H9 (cell line): ENCODE measurements around the gene IDI2. TPM values are rescaled to one million over a fixed set of nuclear protein-coding genes. Genes with fewer than 3 reads are reported as not detected.

Experiments used
- DNase-seq: peaks from one replicate; pipeline ENCODE4 v3.0.0-alpha.2; 2017
- H2AFZ ChIP-seq: one replicate; pipeline ENCODE4 v1.6.1; 2013; ENCODE audit warnings: mild to moderate bottlenecking, low read length, control low read depth, moderate library complexity
- H2AK5ac ChIP-seq: 2 replicates; pipeline ENCODE4 v1.6.1; 2013; ENCODE audit warnings: low read length, control low read depth, mixed read lengths; ENCODE audit not compliant: insufficient read length
- H2BK120ac ChIP-seq: one replicate; pipeline ENCODE4 v1.6.1; 2013; ENCODE audit warnings: low read depth, mild to moderate bottlenecking, low read length, control low read depth, inconsistent platforms; ENCODE audit not compliant: poor library complexity, severe bottlenecking
- H2BK12ac ChIP-seq: 2 replicates; pipeline ENCODE4 v1.6.1; 2013; ENCODE audit warnings: low read length, control low read depth, mixed read lengths, low read depth; ENCODE audit not compliant: insufficient read length
- H2BK15ac ChIP-seq: 2 replicates; pipeline ENCODE4 v1.6.1; 2013; ENCODE audit warnings: low read depth, low read length, control low read depth
- H2BK20ac ChIP-seq: one replicate; pipeline ENCODE4 v1.6.1; 2013; ENCODE audit warnings: low read depth, mild to moderate bottlenecking, low read length, control low read depth, inconsistent platforms; ENCODE audit not compliant: poor library complexity, severe bottlenecking
- H2BK5ac ChIP-seq: 2 replicates; pipeline ENCODE4 v1.6.1; 2013; ENCODE audit warnings: low read length, control low read depth, mixed read lengths; ENCODE audit not compliant: insufficient read length
- H3K14ac ChIP-seq: 2 replicates; pipeline ENCODE4 v1.6.1; 2013; ENCODE audit warnings: low read length, control low read depth; ENCODE audit not compliant: insufficient read depth
- H3K18ac ChIP-seq: 2 replicates; pipeline ENCODE4 v1.6.1; 2013; ENCODE audit warnings: low read depth, mild to moderate bottlenecking, mixed read lengths, low read length, control low read depth; ENCODE audit not compliant: insufficient read length
- H3K23ac ChIP-seq: 2 replicates; pipeline ENCODE4 v1.6.1; 2013; ENCODE audit warnings: low read length, control low read depth, mixed read lengths, low read depth; ENCODE audit not compliant: insufficient read length
- H3K23me2 ChIP-seq: 2 replicates; pipeline ENCODE4 v1.6.1; 2013; ENCODE audit warnings: low read depth, mild to moderate bottlenecking, mixed read lengths, low read length, control low read depth; ENCODE audit not compliant: insufficient read length, poor library complexity, severe bottlenecking
- H3K27ac ChIP-seq: 2 replicates; pipeline ENCODE4 v1.5.1; 2013; ENCODE audit warnings: low read length, control low read depth, mixed read lengths, low read depth; ENCODE audit not compliant: insufficient read length
- H3K27me3 ChIP-seq: 2 replicates; pipeline ENCODE4 v1.6.1; 2013; ENCODE audit warnings: low read length, control low read depth, inconsistent platforms; ENCODE audit not compliant: insufficient read depth
- H3K4ac ChIP-seq: 2 replicates; pipeline ENCODE4 v1.6.1; 2013; ENCODE audit warnings: low read depth, mild to moderate bottlenecking, control low read depth, inconsistent platforms, low read length, moderate library complexity
- H3K4me1 ChIP-seq: 2 replicates; pipeline ENCODE4 v1.6.1; 2013; ENCODE audit warnings: low read length, control low read depth, inconsistent platforms; ENCODE audit not compliant: insufficient read depth
- H3K4me2 ChIP-seq: 2 replicates; pipeline ENCODE4 v1.6.1; 2013; ENCODE audit warnings: low read length, control low read depth, mixed read lengths; ENCODE audit not compliant: insufficient read length, insufficient read depth
- H3K56ac ChIP-seq: 2 replicates; pipeline ENCODE4 v1.6.1; 2013; ENCODE audit warnings: low read depth, mild to moderate bottlenecking, mixed read lengths, low read length, control low read depth; ENCODE audit not compliant: insufficient read length
- H3K79me1 ChIP-seq: 2 replicates; pipeline ENCODE4 v1.6.1; 2013; ENCODE audit warnings: low read depth, mild to moderate bottlenecking, moderate library complexity, low read length, control low read depth, inconsistent platforms; ENCODE audit not compliant: insufficient read depth, poor library complexity, severe bottlenecking
- H3K79me2 ChIP-seq: 2 replicates; pipeline ENCODE4 v1.6.1; 2013; ENCODE audit warnings: low read length, control low read depth, inconsistent platforms; ENCODE audit not compliant: insufficient read depth
- H3K9ac ChIP-seq: 2 replicates; pipeline ENCODE4 v1.6.1; 2013; ENCODE audit warnings: low read length, control low read depth, mixed read lengths; ENCODE audit not compliant: insufficient read length; ENCODE audit errors: extremely low read depth
- H3K9me3 ChIP-seq: one replicate; pipeline ENCODE4 v1.6.1; 2013; ENCODE audit warnings: low read depth, low read length, inconsistent platforms; ENCODE audit not compliant: control insufficient read depth
- H3T11ph ChIP-seq: one replicate; pipeline ENCODE4 v1.6.1; 2013; ENCODE audit warnings: mild to moderate bottlenecking, low read length, control low read depth, inconsistent platforms
- H4K20me1 ChIP-seq: one replicate; pipeline ENCODE4 v1.6.1; 2013; ENCODE audit not compliant: control insufficient read depth, insufficient read length, insufficient read depth
- H4K5ac ChIP-seq: 2 replicates; pipeline ENCODE4 v1.6.1; 2013; ENCODE audit warnings: low read depth, mild to moderate bottlenecking, mixed read lengths, low read length, control low read depth; ENCODE audit not compliant: insufficient read length
- H4K8ac ChIP-seq: replicated peaks from 2 replicates; pipeline ENCODE4 v1.6.1; 2013; ENCODE audit warnings: low read length, control low read depth, mixed read lengths, low read depth; ENCODE audit not compliant: insufficient read length
- H4K91ac ChIP-seq: 2 replicates; pipeline ENCODE4 v1.6.1; 2013; ENCODE audit warnings: low read depth, mild to moderate bottlenecking, moderate library complexity, mixed read lengths, low read length, control low read depth; ENCODE audit not compliant: insufficient read length
- H3K27ac Mint-ChIP-seq, 3 experiments: 2 replicates in 2 of 3; 3 replicates in 1 of 3; pipeline ENCODE4 v1.8.0; 2020 to 2021; ENCODE audit warnings: mixed read lengths in 3 of 3, mild to moderate bottlenecking in 1 of 3, moderate library complexity in 1 of 3
- H3K27me3 Mint-ChIP-seq: 2 replicates; pipeline ENCODE4 v1.8.0; 2021; ENCODE audit warnings: low read depth, mild to moderate bottlenecking, moderate library complexity, mixed read lengths
- H3K36me3 Mint-ChIP-seq, 3 experiments: 2 replicates in 2 of 3; 3 replicates in 1 of 3; pipeline ENCODE4 v1.8.0; 2020 to 2021; ENCODE audit warnings: low read depth in 3 of 3, mixed read lengths in 3 of 3; ENCODE audit not compliant: insufficient read depth in 1 of 3
- H3K4me1 Mint-ChIP-seq, 2 experiments: 2 replicates each; pipeline ENCODE4 v1.8.0; 2020; ENCODE audit warnings: mixed read lengths in 2 of 2
- H3K4me3 Mint-ChIP-seq, 2 experiments: 2 replicates in 1 of 2; 3 replicates in 1 of 2; pipeline ENCODE4 v1.8.0; 2020 to 2021; ENCODE audit warnings: mild to moderate bottlenecking in 2 of 2, mixed read lengths in 2 of 2, moderate library complexity in 1 of 2
- H3K9me3 Mint-ChIP-seq, 2 experiments: 2 replicates in 1 of 2; 3 replicates in 1 of 2; pipeline ENCODE4 v1.8.0; 2020; ENCODE audit warnings: mild to moderate bottlenecking in 2 of 2, mixed read lengths in 2 of 2, moderate library complexity in 1 of 2
- WGBS: extraction: QIAGEN DNeasy Blood & Tissue Kit; methylation state at CpG from one replicate; pipeline ENCODE4 v1.1.7; 2013; ENCODE audit warnings: missing lambda C conversion rate, low lambda C conversion rate, mixed read lengths; ENCODE audit not compliant: insufficient read length; ENCODE audit errors: extremely low coverage; 5-methylcytosine and 5-hydroxymethylcytosine counted together
- total RNA-seq: library from RNA; stranded (reverse); gene quantifications from 2 replicates; pipeline ENCODE4 v1.2.1, GENCODE V29; 2021
- TF ChIP-seq, protein P1 (sequence below): fragments of 200-600 bp; sonication (generic); conservative IDR thresholded peaks from 3 replicates; pipeline ENCODE4 v1.8.0; 2021; ENCODE audit warnings: antibody characterized with exemption, mild to moderate bottlenecking

IDI2 gene
- total RNA-seq, 1 experiment from 2014 or later: not detected

DNA sequence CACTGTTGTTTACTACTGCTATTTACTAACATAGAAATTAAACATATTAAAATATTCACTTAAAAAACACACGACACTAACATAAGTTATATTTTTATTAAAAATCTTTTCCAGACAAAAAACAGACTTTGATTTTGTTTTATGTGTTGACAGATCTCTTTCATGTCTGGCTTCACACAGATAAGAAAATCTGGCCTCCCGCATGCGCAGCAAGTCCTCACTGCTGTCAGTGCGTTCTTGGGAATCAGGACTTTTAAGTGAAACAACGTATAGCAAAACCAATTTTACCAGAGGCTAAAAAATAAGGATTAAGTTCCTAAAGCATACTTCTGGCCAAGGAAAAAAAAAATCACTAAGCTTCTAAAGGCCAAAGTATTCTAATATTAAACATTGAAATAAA is 24.5 kb upstream of the IDI2 start:
- TF ChIP-seq, protein P1, sequence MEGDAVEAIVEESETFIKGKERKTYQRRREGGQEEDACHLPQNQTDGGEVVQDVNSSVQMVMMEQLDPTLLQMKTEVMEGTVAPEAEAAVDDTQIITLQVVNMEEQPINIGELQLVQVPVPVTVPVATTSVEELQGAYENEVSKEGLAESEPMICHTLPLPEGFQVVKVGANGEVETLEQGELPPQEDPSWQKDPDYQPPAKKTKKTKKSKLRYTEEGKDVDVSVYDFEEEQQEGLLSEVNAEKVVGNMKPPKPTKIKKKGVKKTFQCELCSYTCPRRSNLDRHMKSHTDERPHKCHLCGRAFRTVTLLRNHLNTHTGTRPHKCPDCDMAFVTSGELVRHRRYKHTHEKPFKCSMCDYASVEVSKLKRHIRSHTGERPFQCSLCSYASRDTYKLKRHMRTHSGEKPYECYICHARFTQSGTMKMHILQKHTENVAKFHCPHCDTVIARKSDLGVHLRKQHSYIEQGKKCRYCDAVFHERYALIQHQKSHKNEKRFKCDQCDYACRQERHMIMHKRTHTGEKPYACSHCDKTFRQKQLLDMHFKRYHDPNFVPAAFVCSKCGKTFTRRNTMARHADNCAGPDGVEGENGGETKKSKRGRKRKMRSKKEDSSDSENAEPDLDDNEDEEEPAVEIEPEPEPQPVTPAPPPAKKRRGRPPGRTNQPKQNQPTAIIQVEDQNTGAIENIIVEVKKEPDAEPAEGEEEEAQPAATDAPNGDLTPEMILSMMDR: no peak
- no CpG with 5 or more reads among the region's 5 CpGs for WGBS
- Histone ChIP-seq H3K23me2 (peaks cover 5% of the 10 kb centered on the region), H3T11ph (no peak overlapping the region), H3K9me3 (no peaks in the 10 kb centered on the region), H3K9ac (peak overlapping the region; percentile 53), H3K4me1 (0 out of 2 replicates have a peak, but pooled peaks cover 3% of the 10 kb centered on the region), H2BK120ac (no peak overlapping the region), H2BK12ac (no peak overlapping the region), H3K14ac (no peak overlapping the region), H3K56ac (no peak overlapping the region), H2AFZ (no peak overlapping the region), H4K8ac (no peak overlapping the region), H3K18ac (no peak overlapping the region), H4K5ac (no peak overlapping the region), H3K23ac (no peak overlapping the region), H2BK15ac (no peak overlapping the region), H2BK20ac (no peak overlapping the region), H2BK5ac (no peak overlapping the region), H4K20me1 (no peaks in the 10 kb centered on the region), H3K4me2 (peak overlapping the region; percentile 51), H3K4ac (no peak overlapping the region), H3K27me3 (no peaks in the 10 kb centered on the region), H2AK5ac (no peak overlapping the region), H4K91ac (no peak overlapping the region), H3K79me2 (peaks cover 29% of the 10 kb centered on the region), H3K79me1 (peaks cover 2% of the 10 kb centered on the region), H3K27ac (peak overlapping the region; percentile 41)
- no peak for DNase-seq
- peak overlapping the region in 2 of 3 experiments; percentile 98 to 100; a peak in 4 of 7 replicates for H3K27ac Mint-ChIP-seq
- peaks cover 34% of the 10 kb centered on the region in 2 experiments for H3K4me1 Mint-ChIP-seq
- H3K9me3 Mint-ChIP-seq: no peaks in the 10 kb centered on the region; a peak in 1 of 5 replicates
- H3K4me3 Mint-ChIP-seq: peak overlapping the region; percentile 93 to 96
- H3K36me3 Mint-ChIP-seq: peaks cover 20 to 49% (median 49%) of the 10 kb centered on the region in 3 experiments
- no peaks in the 10 kb centered on the region for H3K27me3 Mint-ChIP-seq
